Lung (tissue), 12 donors: ENCODE measurements around the gene WNK2. TPM values are rescaled to one million over a fixed set of nuclear protein-coding genes. Genes with fewer than 3 reads are reported as not detected.

Source experiments
- ATAC-seq: fragments of 200-7000 bp; cut with Tn5 transposase; one replicate; pipeline ENCODE4 v1.9.1; 2020; ENCODE audit warnings: moderate number of reproducible peaks; ENCODE audit not compliant: insufficient read depth, low FRiP score
- DNase-seq, 3 donors: peaks; one replicate each; pipeline ENCODE4 v3.0.0-alpha.2; 2013 to 2017
- H3K27ac ChIP-seq, 2 donors: one replicate each; pipeline ENCODE4 v1.5.1; 2013; ENCODE audit warnings: mild to moderate bottlenecking in 2 of 2, moderate library complexity in 2 of 2, control low read depth in 1 of 2, inconsistent platforms in 1 of 2, low read depth in 1 of 2, low read length in 1 of 2
- H3K27me3 ChIP-seq, 3 donors: one replicate each; pipeline ENCODE4 v1.5.1; 2013; ENCODE audit warnings: low read length in 2 of 3; ENCODE audit not compliant: control insufficient read depth in 3 of 3, insufficient read depth in 3 of 3
- H3K36me3 ChIP-seq, 4 donors: one replicate each; pipeline ENCODE4 v1.5.1; 2013; ENCODE audit warnings: low read length in 4 of 4, mild to moderate bottlenecking in 1 of 4, moderate library complexity in 1 of 4; ENCODE audit not compliant: control insufficient read depth in 4 of 4, insufficient read depth in 4 of 4
- H3K4me1 ChIP-seq, 5 donors: one replicate each; pipeline ENCODE4 v1.5.1; 2013; ENCODE audit warnings: low read length in 5 of 5, mild to moderate bottlenecking in 2 of 5, moderate library complexity in 1 of 5; ENCODE audit not compliant: control insufficient read depth in 5 of 5, insufficient read depth in 5 of 5
- H3K4me3 ChIP-seq: one replicate; pipeline ENCODE4 v1.5.1; 2013; ENCODE audit warnings: mild to moderate bottlenecking, control low read depth, moderate library complexity
- H3K9ac ChIP-seq, 2 donors: one replicate each; pipeline ENCODE4 v1.5.1; 2013; ENCODE audit warnings: low read length in 2 of 2, control low read depth in 1 of 2; ENCODE audit not compliant: insufficient read depth in 1 of 2
- H3K9me3 ChIP-seq, 4 donors: one replicate each; pipeline ENCODE4 v1.5.1; 2013; ENCODE audit warnings: low read length in 3 of 4, mild to moderate bottlenecking in 1 of 4, moderate library complexity in 1 of 4; ENCODE audit not compliant: control insufficient read depth in 4 of 4, insufficient read depth in 3 of 4
- WGBS, 2 donors: extraction: QIAGEN DNeasy Blood & Tissue Kit; methylation state at CpG; one replicate each; pipeline ENCODE4 v1.1.7; 2013; 5-methylcytosine and 5-hydroxymethylcytosine counted together
- polyA plus RNA-seq, 2 donors: library from polyadenylated mRNA; stranded (reverse); fragments of 200-250 nt; gene quantifications; one replicate each; pipeline ENCODE4 v1.2.1, GENCODE V29; 2013
- total RNA-seq, 2 donors: library from RNA; depleted of rRNA in 1 of 2; stranded (reverse); fragments of >200 nt in 1 of 2; gene quantifications; one replicate each; pipeline ENCODE4 v1.2.1, GENCODE V29; 2014 to 2021
- TF ChIP-seq, protein P1 (sequence below): IDR thresholded peaks from 2 replicates; pipeline ENCODE4 v1.5.1; 2012; ENCODE audit warnings: mild to moderate bottlenecking; ENCODE audit errors: control extremely low read depth, extremely low read depth
- donor health status: control.
- donor health status: control.
- donor health status: Bipolar disorder and iron deficiency.
- donor health status: healthy.
- donor health status: DM: yes; HTN: yes; CAD: no.

The WNK2 gene
- total and polyA plus RNA-seq, 4 donors, result 1.00 to 8.5 (median 2.9) TPM

DNA sequence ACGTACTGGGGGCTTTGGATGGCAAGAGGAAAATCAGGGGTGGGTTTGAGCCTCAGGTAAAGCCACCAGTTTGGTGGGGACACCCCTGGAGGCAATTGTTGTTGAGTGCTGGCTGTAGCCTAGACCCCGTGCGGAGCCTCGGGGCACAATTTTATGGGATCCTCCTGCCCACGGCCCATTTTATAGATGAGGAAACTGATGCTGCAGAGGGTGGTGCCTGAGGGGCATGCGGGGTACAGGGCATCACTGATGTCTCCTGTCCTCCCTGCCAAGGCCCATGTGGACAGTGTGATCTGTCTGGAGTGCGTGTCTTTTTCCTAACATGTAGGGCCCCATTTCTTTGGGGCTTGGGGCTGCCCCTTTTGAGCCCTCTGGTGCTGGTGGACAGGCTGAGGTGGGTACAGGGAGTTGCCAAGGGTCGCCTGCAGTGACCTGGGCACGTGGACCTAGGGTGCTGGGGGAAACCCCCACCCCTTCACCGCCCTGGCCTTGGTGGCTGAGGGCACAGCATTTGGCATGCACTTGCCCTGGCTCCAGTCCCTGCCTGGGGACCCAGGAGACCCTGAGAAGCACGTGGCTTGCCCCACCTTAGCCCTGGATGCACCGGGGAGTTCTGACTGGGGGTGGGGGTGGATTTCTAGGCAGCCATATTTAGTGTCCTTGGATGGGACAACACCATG, 22.1 kb downstream of the WNK2 start:
- no peaks in the 10 kb centered on the region for H3K27me3 ChIP-seq
- DNase-seq (no peak), ATAC-seq (no peak)
- peak overlapping the region in 1 of 2 donors; percentile 55 for H3K27ac ChIP-seq
- H3K4me1 ChIP-seq, result peaks cover 2 to 46% (median 18%) of the 10 kb centered on the region in 5 donors
- H3K9me3 ChIP-seq, result peaks cover 0 to 3% (median 0%) of the 10 kb centered on the region in 4 donors
- WGBS, 2 donors, result 87 to 88% methylated on average over 12 of the region's 12 CpGs
- no peaks in the 10 kb centered on the region for H3K36me3 ChIP-seq
- no peak overlapping the region for H3K4me3 ChIP-seq
- TF ChIP-seq, protein P1, sequence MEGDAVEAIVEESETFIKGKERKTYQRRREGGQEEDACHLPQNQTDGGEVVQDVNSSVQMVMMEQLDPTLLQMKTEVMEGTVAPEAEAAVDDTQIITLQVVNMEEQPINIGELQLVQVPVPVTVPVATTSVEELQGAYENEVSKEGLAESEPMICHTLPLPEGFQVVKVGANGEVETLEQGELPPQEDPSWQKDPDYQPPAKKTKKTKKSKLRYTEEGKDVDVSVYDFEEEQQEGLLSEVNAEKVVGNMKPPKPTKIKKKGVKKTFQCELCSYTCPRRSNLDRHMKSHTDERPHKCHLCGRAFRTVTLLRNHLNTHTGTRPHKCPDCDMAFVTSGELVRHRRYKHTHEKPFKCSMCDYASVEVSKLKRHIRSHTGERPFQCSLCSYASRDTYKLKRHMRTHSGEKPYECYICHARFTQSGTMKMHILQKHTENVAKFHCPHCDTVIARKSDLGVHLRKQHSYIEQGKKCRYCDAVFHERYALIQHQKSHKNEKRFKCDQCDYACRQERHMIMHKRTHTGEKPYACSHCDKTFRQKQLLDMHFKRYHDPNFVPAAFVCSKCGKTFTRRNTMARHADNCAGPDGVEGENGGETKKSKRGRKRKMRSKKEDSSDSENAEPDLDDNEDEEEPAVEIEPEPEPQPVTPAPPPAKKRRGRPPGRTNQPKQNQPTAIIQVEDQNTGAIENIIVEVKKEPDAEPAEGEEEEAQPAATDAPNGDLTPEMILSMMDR, result no peak
- peak overlapping the region in 1 of 2 donors; percentile 5 for H3K9ac ChIP-seq

DNA sequence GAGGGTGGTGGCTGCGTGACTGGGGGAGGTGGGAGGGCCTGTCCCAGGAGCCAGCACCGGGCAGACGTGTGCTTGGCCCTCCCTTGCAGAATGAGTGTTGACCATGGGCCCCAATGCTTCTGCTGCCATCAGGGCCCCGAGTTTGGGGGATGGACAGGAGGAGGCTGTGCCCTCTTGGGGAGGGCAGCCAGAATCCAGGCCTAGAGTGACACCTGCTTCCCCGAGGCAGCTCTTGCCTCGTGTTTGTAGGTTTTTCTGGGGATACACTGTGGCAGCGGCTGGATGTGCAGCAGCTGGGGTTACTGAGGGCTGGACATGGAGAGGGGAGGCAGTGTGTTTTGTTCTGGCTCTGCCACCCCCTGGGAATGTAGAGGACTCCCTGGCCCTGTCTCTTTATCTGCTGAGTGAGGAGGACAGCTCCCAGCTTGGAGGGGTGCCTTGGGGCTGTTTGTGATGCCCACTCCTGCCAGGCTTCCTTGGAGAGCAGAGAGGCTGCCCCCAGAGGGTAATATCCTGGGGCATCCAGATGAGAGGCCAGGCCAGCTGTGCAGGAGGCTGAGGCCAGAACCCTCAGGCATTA, 22.7 kb downstream of the WNK2 start:
- Histone ChIP-seq H3K27me3 (no peaks in the 10 kb centered on the region), H3K27ac (peak overlapping the region in 1 of 2 donors; percentile 54), H3K4me3 (no peak overlapping the region), H3K9ac (no peak overlapping the region), H3K36me3 (no peaks in the 10 kb centered on the region), H3K4me1 (peaks cover 2 to 40% (median 18%) of the 10 kb centered on the region in 5 donors), H3K9me3 (peaks cover 0 to 3% (median 0%) of the 10 kb centered on the region in 4 donors)
- WGBS, 2 donors, result 76 to 83% methylated on average over 7 of the region's 7 CpGs
- TF ChIP-seq, protein P1, result no peak
- DNase-seq, result peak in 1 of 3 donors; percentile 25
- ATAC-seq, result no peak

DNA sequence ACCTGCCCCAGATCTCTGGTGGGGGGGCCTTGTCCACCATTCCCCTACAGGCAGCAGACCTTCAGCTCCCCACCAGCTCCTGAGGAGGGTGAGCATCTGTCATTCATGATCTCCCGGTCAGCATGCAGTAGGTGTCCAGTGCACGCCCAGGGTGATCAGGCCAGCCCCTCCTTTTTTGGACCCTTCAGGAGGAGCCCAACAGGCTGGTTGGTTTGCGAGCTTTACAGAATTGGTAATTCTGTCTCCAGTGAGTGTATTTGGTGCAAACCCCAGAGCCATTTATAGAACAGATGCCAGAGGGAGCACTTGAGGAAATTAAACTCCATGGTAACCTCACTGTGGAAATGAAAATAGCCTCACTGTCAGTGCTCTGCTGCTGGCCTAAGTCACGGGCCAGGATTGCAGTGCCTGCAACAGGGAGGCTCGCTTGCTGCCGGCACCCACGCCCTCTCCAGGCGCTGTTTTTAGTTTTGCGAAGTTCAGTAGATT, 23.4 kb downstream of the WNK2 start:
- whole genome bisulfite sequencing, 2 donors, result 56 to 80% methylated on average over 9 of the region's 9 CpGs
- Histone ChIP-seq H3K36me3 (no peaks in the 10 kb centered on the region), H3K9ac (no peak overlapping the region), H3K4me3 (no peak overlapping the region), H3K27me3 (no peaks in the 10 kb centered on the region), H3K27ac (peak overlapping the region in 1 of 2 donors; percentile 54), H3K4me1 (peaks cover 2 to 33% (median 18%) of the 10 kb centered on the region in 5 donors), H3K9me3 (peaks cover 0 to 3% (median 0%) of the 10 kb centered on the region in 4 donors)
- TF ChIP-seq, protein P1, result no peak
- DNase-seq, result peak; percentile 68 to 87 (median 84)
- ATAC-seq, result no peak
